HepG2 (cell line): ENCODE data around the gene ZBTB14. TPM values are rescaled to one million over a fixed set of nuclear protein-coding genes. Genes with fewer than 3 reads are reported as not detected.
A peak's percentile ranks its signal among the peaks of the same experiment; 100 is the strongest.

Experiments used
- ARNT2 ChIP-seq: sonication (generic); formaldehyde crosslinking; IDR thresholded peaks from 2 replicates; pipeline ENCODE4 v1.8.0; 2022; ENCODE audit warnings: mild to moderate bottlenecking, low read depth, missing genetic modification reagents, moderate library complexity
- FOSL1 ChIP-seq: sonication (generic); formaldehyde crosslinking; IDR thresholded peaks from 2 replicates; pipeline ENCODE4 v1.9.0; 2021; ENCODE audit warnings: missing genetic modification reagents, borderline replicate concordance
- FUBP1 ChIP-seq: sonication (generic); formaldehyde crosslinking; IDR thresholded peaks from 2 replicates; pipeline ENCODE4 v1.5.1; 2020; ENCODE audit warnings: missing genetic modification reagents, mild to moderate bottlenecking, borderline replicate concordance
- HMG20B ChIP-seq: conservative IDR thresholded peaks from 2 replicates; pipeline ENCODE4 v1.6.1; 2016; ENCODE audit warnings: missing genetic modification reagents, missing compliant biosample characterization
- HOXD1 ChIP-seq: sonication (generic); formaldehyde crosslinking; IDR thresholded peaks from 2 replicates; pipeline ENCODE4 v1.5.0; 2020; ENCODE audit warnings: missing genetic modification reagents
- ISX ChIP-seq: sonication (generic); formaldehyde crosslinking; conservative IDR thresholded peaks from 2 replicates; pipeline ENCODE4 v1.5.0; 2020; ENCODE audit warnings: missing genetic modification reagents
- NKX3-1 ChIP-seq: sonication (generic); formaldehyde crosslinking; IDR thresholded peaks from 2 replicates; pipeline ENCODE4 v1.5.0; 2020; ENCODE audit warnings: missing genetic modification reagents
- PRPF4 ChIP-seq: fragments of 200-400 bp; formaldehyde crosslinking; IDR thresholded peaks from 2 replicates; pipeline ENCODE4 v1.6.1; 2016; ENCODE audit warnings: low read length, low read depth; ENCODE audit not compliant: poor library complexity, severe bottlenecking
- RFX5 ChIP-seq: IDR thresholded peaks from 2 replicates; pipeline ENCODE4 v1.6.1; 2011; ENCODE audit warnings: low read depth, low read length, improper control_type of control experiment
- SAP130 ChIP-seq: IDR thresholded peaks from 2 replicates; pipeline ENCODE4 v1.6.1; 2016; ENCODE audit warnings: low read depth
- SMAD3 ChIP-seq: sonication (generic); formaldehyde crosslinking; IDR thresholded peaks from 2 replicates; pipeline ENCODE4 v1.4.0; 2020; ENCODE audit warnings: missing genetic modification reagents
- TARDBP ChIP-seq: sonication (generic); formaldehyde crosslinking; IDR thresholded peaks from 2 replicates; pipeline ENCODE4 v1.8.0; 2022; ENCODE audit warnings: mild to moderate bottlenecking, missing genetic modification reagents
- TCF12 ChIP-seq, 2 experiments: fragments of 450-650 bp in 1 of 2; sonication (generic) in 1 of 2; formaldehyde crosslinking in 1 of 2; IDR thresholded peaks; 2 replicates each; pipeline versions ENCODE4 v1.6.1 to v1.8.0; 2017 to 2022; ENCODE audit warnings: antibody characterized with exemption in 1 of 2, mild to moderate bottlenecking in 1 of 2, missing genetic modification reagents in 1 of 2, moderate library complexity in 1 of 2
- ZNF160 ChIP-seq: sonication (generic); formaldehyde crosslinking; IDR thresholded peaks from 2 replicates; pipeline ENCODE4 v1.8.0; 2022; ENCODE audit warnings: mild to moderate bottlenecking, inconsistent platforms, missing genetic modification reagents
- ZNF256 ChIP-seq: sonication (generic); formaldehyde crosslinking; conservative IDR thresholded peaks from 2 replicates; pipeline ENCODE4 v1.4.0; 2020; ENCODE audit warnings: missing genetic modification reagents
- ZNF263 ChIP-seq: sonication (generic); formaldehyde crosslinking; IDR thresholded peaks from 2 replicates; pipeline ENCODE4 v1.4.0; 2020; ENCODE audit warnings: missing genetic modification reagents
- polyA plus RNA-seq, 8 experiments: library from polyadenylated mRNA; depleted of rRNA in 3 of 8; stranded (reverse) in 7 of 8; unstranded in 1 of 8; fragments of >200 nt; fragmentation: Illumina TruSeq in 4 of 8; extraction: Trizol in 4 of 8; gene quantifications; 2 replicates each; pipeline versions ENCODE4 v1.2.1 to v1.2.3, GENCODE V29; 2011 to 2016; ENCODE audit warnings: low read depth in 4 of 8, missing spikeins in 1 of 8, mixed read lengths in 1 of 8; ENCODE audit not compliant: insufficient read depth in 1 of 8
- total RNA-seq, 5 experiments: library from RNA; depleted of rRNA; stranded (reverse); fragments of >200 nt; fragmentation: Illumina TruSeq; extraction: Trizol; gene quantifications; 2 replicates each; pipeline ENCODE4 v1.2.3, GENCODE V29; 2016; ENCODE audit warnings: low read depth in 1 of 5
- TF ChIP-seq, protein P1 (sequence below): sonication (generic); formaldehyde crosslinking; IDR thresholded peaks from 2 replicates; pipeline ENCODE4 v1.4.0; 2020; ENCODE audit warnings: missing genetic modification reagents
- TF ChIP-seq, protein P2 (sequence below): sonication (generic); formaldehyde crosslinking; IDR thresholded peaks from 2 replicates; pipeline ENCODE4 v1.5.0; 2020; ENCODE audit warnings: mild to moderate bottlenecking, missing genetic modification reagents
- TF ChIP-seq, protein P3 (sequence below): sonication (generic); formaldehyde crosslinking; IDR thresholded peaks from 2 replicates; pipeline ENCODE4 v1.8.1; 2022; ENCODE audit warnings: mild to moderate bottlenecking, missing genetic modification reagents
- TF ChIP-seq, protein P4 (sequence below): sonication (generic); formaldehyde crosslinking; IDR thresholded peaks from 2 replicates; pipeline ENCODE4 v1.5.0; 2020; ENCODE audit warnings: missing genetic modification reagents
- TF ChIP-seq, protein P5 (sequence below): sonication (generic); formaldehyde crosslinking; IDR thresholded peaks from 2 replicates; pipeline ENCODE4 v1.5.1; 2020; ENCODE audit warnings: missing genetic modification reagents, mild to moderate bottlenecking, borderline replicate concordance

The ZBTB14 gene
- total and polyA plus RNA-seq, 2 of the 13 experiments (the other 11 are each of a cell fraction or from before 2014, with no cell fraction given), result 8.0 to 14.4 TPM

DNA sequence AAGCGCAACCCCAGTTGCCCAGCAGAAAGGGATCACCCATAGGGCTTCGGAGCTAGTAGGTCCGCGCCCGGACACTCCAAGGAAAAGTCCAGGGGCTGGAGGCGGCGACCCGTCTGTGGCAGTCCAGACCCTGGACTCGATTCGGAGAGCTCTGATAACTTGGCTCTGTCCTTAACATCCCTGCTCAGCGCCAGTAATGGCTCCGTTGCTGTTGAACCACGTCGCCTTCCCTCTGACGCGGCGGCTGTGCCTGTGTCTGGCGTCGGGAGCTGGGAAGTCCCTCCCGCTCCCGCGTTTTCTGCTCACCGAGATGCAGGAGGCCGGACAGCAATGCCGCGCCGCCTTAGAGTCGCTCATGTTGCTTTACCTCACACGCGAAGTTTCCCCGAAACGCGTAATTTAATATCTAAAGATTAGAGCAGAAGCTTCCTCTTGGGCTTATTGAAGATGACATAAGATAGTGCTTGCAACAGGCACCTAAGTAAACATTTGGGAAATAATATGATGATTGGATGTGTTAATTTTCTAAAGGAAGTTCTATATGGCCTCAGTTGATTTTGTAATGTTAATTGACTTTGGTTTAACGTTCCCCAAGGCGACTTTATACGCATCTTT is 1.3 kb upstream of the ZBTB14 start (continued):
- TF ChIP-seq RFX5 (no peak), TCF12 (IDR thresholded peaks at IDR 0.05) (no peak), TCF12 (CRISPR knock-in tag; IDR thresholded peaks at IDR 0.05) (no peak), ZNF263 (CRISPR knock-in tag) (no peak), SMAD3 (CRISPR knock-in tag) (no peak), NKX3-1 (0 out of 2 replicates have a peak, but pooled peaks have one; percentile 38), PRPF4 (no peak), ARNT2 (no peak), TARDBP (no peak), FUBP1 (CRISPR knock-in tag) (no peak), ISX (no peak), HOXD1 (CRISPR knock-in tag) (no peak), ZNF160 (no peak), FOSL1 (CRISPR knock-in tag) (no peak), SAP130 (CRISPR knock-in tag) (no peak; the same call in 1 of the 2 replicates), ZNF256 (CRISPR knock-in tag) (0 out of 2 replicates have a peak, but pooled peaks have one; percentile 64), HMG20B (CRISPR knock-in tag) (no peak)
- TF ChIP-seq, protein P1, sequence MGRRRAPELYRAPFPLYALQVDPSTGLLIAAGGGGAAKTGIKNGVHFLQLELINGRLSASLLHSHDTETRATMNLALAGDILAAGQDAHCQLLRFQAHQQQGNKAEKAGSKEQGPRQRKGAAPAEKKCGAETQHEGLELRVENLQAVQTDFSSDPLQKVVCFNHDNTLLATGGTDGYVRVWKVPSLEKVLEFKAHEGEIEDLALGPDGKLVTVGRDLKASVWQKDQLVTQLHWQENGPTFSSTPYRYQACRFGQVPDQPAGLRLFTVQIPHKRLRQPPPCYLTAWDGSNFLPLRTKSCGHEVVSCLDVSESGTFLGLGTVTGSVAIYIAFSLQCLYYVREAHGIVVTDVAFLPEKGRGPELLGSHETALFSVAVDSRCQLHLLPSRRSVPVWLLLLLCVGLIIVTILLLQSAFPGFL (CRISPR knock-in tag), result no peak
- TF ChIP-seq, protein P2, sequence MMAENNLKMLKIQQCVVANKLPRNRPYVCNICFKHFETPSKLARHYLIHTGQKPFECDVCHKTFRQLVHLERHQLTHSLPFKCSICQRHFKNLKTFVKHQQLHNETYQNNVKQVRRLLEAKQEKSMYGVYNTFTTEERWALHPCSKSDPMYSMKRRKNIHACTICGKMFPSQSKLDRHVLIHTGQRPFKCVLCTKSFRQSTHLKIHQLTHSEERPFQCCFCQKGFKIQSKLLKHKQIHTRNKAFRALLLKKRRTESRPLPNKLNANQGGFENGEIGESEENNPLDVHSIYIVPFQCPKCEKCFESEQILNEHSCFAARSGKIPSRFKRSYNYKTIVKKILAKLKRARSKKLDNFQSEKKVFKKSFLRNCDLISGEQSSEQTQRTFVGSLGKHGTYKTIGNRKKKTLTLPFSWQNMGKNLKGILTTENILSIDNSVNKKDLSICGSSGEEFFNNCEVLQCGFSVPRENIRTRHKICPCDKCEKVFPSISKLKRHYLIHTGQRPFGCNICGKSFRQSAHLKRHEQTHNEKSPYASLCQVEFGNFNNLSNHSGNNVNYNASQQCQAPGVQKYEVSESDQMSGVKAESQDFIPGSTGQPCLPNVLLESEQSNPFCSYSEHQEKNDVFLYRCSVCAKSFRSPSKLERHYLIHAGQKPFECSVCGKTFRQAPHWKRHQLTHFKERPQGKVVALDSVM (CRISPR knock-in tag), result no peak
- TF ChIP-seq, protein P3, sequence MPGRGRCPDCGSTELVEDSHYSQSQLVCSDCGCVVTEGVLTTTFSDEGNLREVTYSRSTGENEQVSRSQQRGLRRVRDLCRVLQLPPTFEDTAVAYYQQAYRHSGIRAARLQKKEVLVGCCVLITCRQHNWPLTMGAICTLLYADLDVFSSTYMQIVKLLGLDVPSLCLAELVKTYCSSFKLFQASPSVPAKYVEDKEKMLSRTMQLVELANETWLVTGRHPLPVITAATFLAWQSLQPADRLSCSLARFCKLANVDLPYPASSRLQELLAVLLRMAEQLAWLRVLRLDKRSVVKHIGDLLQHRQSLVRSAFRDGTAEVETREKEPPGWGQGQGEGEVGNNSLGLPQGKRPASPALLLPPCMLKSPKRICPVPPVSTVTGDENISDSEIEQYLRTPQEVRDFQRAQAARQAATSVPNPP (CRISPR knock-in tag), result no peak
- TF ChIP-seq, protein P4, sequence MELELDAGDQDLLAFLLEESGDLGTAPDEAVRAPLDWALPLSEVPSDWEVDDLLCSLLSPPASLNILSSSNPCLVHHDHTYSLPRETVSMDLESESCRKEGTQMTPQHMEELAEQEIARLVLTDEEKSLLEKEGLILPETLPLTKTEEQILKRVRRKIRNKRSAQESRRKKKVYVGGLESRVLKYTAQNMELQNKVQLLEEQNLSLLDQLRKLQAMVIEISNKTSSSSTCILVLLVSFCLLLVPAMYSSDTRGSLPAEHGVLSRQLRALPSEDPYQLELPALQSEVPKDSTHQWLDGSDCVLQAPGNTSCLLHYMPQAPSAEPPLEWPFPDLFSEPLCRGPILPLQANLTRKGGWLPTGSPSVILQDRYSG (CRISPR knock-in tag), result 0 out of 2 replicates have a peak, but pooled peaks have one; percentile 27
- TF ChIP-seq, protein P5, sequence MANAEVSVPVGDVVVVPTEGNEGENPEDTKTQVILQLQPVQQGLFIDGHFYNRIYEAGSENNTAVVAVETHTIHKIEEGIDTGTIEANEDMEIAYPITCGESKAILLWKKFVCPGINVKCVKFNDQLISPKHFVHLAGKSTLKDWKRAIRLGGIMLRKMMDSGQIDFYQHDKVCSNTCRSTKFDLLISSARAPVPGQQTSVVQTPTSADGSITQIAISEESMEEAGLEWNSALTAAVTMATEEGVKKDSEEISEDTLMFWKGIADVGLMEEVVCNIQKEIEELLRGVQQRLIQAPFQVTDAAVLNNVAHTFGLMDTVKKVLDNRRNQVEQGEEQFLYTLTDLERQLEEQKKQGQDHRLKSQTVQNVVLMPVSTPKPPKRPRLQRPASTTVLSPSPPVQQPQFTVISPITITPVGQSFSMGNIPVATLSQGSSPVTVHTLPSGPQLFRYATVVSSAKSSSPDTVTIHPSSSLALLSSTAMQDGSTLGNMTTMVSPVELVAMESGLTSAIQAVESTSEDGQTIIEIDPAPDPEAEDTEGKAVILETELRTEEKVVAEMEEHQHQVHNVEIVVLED (CRISPR knock-in tag), result no peak
